ENCODE data around the gene VKORC1L1.
"Not testable (repeated sequence)": the region's sequence is repeated elsewhere in the genome, so short reads cannot be mapped to it uniquely, and the experiment has no call there.

Gene VKORC1L1

GRCh38 chr7:65912237-65912636, 39.4 kb downstream of the VKORC1L1 start:
- H3K4me1 ChIP-seq (ENCODE audit: control insufficient read depth, insufficient read depth, low read length), result peaks cover 10% of the 10 kb centered on the region
- no peaks in the 10 kb centered on the region for H3K27me3 ChIP-seq (replicated peaks; ENCODE audit: control insufficient read depth, insufficient read depth, low read length)
- DNase-seq (ENCODE audit: low read depth), result no peak
- H3K9ac ChIP-seq (ENCODE audit: low read length), result no peak overlapping the region
- H3K9me3 ChIP-seq (ENCODE audit: control insufficient read depth, low read length), result no peaks in the 10 kb centered on the region
- H3K36me3 ChIP-seq (ENCODE audit: control insufficient read depth, insufficient read depth, low read length, severe bottlenecking), result peaks cover 28% of the 10 kb centered on the region
- no peak overlapping the region for H3K4me3 ChIP-seq (ENCODE audit: low read length)

DNA sequence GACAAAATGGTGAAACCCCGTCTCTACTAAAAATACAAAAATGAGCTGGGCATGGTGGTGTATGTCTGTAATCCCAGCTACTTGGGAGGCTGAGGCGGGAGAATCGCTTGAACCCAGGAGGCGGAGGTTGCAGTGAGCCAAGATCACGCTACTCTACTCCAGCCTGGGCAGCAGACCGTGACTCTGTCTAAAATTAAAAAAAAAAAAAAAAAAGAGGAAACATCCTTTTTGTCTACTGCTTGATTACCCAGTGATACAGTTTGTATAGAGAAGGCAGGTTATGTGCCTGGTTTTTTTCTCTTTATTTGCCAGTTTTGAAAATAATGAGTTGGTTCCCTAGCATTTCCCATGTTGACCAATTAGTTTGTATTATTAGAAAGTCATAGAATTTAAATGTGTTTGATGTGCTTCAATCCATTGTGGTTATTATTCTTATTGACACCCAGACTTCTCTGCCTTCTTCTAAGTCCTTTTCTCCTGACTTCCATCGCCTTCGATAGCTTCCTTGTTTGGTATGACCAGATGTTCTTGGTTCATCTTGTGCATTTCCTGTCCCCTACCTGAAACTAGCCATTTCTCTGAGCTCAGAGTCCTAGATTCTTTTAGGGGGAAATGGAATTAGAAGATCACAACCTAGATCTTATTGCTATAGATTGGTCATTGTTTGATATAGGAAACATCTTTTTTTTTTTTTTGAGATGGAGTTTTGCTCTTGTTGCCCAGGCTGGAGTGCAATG, 43.2 kb downstream of the VKORC1L1 start:
- DNase-seq (ENCODE audit: low read depth), result no peak
- Histone ChIP-seq H3K9ac (ENCODE audit: low read length) (no peak overlapping the region), H3K36me3 (ENCODE audit: control insufficient read depth, insufficient read depth, low read length, severe bottlenecking) (peaks cover 50% of the 10 kb centered on the region), H3K9me3 (ENCODE audit: control insufficient read depth, low read length) (no peaks in the 10 kb centered on the region), H3K4me3 (ENCODE audit: low read length) (no peak overlapping the region), H3K4me1 (ENCODE audit: control insufficient read depth, insufficient read depth, low read length) (peaks cover 4% of the 10 kb centered on the region), H3K27me3 (replicated peaks; ENCODE audit: control insufficient read depth, insufficient read depth, low read length) (no peaks in the 10 kb centered on the region)

DNA sequence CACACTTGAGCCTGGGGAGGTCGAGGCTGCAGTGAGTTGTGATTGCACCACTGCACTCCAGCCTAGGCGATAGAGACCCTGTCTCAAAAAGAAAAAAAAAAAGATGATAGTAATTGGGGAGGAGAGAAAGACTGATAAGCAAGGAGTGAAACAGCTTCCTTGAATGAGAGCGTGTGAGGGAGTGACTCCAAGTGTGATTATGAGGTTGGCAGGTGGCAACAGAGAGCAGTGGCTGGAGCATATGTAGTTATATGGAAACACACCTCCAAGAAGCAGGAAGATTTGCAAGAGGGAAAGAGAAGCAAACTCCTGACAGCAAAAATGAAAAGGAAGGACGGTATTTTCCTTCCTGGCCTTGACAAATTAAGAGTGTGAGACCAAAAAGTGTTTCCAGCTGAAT, 50.4 kb downstream of the VKORC1L1 start:
- no peaks in the 10 kb centered on the region for H3K4me1 ChIP-seq (ENCODE audit: control insufficient read depth, insufficient read depth, low read length)
- H3K4me3 ChIP-seq (ENCODE audit: low read length), result no peak overlapping the region
- H3K27me3 ChIP-seq (replicated peaks; ENCODE audit: control insufficient read depth, insufficient read depth, low read length), result no peaks in the 10 kb centered on the region
- no peak overlapping the region for H3K9ac ChIP-seq (ENCODE audit: low read length)
- peaks cover 40% of the 10 kb centered on the region for H3K36me3 ChIP-seq (ENCODE audit: control insufficient read depth, insufficient read depth, low read length, severe bottlenecking)
- no peaks in the 10 kb centered on the region for H3K9me3 ChIP-seq (ENCODE audit: control insufficient read depth, low read length)
- DNase-seq (ENCODE audit: low read depth), result no peak

DNA sequence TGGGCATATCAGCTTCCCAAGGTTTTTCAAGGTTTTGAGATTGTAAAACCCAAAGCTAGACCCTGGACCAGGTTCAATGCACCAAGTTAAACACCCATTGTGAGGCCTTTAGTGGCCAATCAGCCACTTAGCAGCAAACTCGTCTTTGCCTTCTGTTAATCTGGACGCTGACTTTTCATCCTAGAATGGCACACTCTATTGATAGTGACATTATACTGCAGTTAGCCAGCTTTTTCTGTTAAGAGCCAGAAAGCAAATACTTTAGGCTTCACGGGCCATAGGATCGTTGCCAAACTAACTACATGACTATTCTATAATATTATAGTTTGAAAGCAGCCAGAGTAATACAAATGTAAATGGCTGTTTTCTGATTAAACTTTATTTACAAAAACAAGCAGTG, 51.3 kb downstream of the VKORC1L1 start:
- DNase-seq (ENCODE audit: low read depth), result no peak
- Histone ChIP-seq H3K27me3 (replicated peaks; ENCODE audit: control insufficient read depth, insufficient read depth, low read length) (no peaks in the 10 kb centered on the region), H3K4me3 (ENCODE audit: low read length) (no peak overlapping the region), H3K9me3 (ENCODE audit: control insufficient read depth, low read length) (no peaks in the 10 kb centered on the region), H3K4me1 (ENCODE audit: control insufficient read depth, insufficient read depth, low read length) (no peaks in the 10 kb centered on the region), H3K36me3 (ENCODE audit: control insufficient read depth, insufficient read depth, low read length, severe bottlenecking) (peaks cover 31% of the 10 kb centered on the region), H3K9ac (ENCODE audit: low read length) (no peak overlapping the region)

GRCh38 chr7:65925040-65925439, 52.2 kb downstream of the VKORC1L1 start:
- Histone ChIP-seq H3K4me1 (ENCODE audit: control insufficient read depth, insufficient read depth, low read length) (no peaks in the 10 kb centered on the region), H3K9ac (ENCODE audit: low read length) (no peak overlapping the region), H3K9me3 (ENCODE audit: control insufficient read depth, low read length) (no peaks in the 10 kb centered on the region), H3K27me3 (replicated peaks; ENCODE audit: control insufficient read depth, insufficient read depth, low read length) (no peaks in the 10 kb centered on the region), H3K36me3 (ENCODE audit: control insufficient read depth, insufficient read depth, low read length, severe bottlenecking) (peaks cover 24% of the 10 kb centered on the region), H3K4me3 (ENCODE audit: low read length) (no peak overlapping the region)
- no peak for DNase-seq (ENCODE audit: low read depth)

DNA sequence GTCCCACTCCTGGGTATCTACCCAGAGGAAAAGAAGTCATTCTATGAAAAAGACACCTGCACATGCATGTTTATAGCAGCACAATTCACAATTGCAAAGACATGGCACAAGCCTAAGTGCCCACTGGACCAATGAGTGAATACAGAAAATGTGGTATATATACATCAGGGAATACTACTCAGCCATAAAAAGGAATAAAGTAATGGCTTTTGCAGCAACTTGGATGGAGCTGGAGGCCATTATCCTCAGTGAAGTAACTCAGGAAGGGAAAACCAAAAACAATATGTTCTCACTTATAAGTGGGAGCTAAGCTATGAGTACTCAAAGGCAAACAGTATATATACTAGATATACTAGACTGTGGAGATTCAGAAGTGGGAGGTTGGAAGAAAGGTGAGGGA, 53.7 kb downstream of the VKORC1L1 start:
- no peak overlapping the region for H3K9ac ChIP-seq (ENCODE audit: low read length)
- no peaks in the 10 kb centered on the region for H3K9me3 ChIP-seq (ENCODE audit: control insufficient read depth, low read length)
- H3K4me3 ChIP-seq (ENCODE audit: low read length), result no peak overlapping the region
- peaks cover 23% of the 10 kb centered on the region for H3K36me3 ChIP-seq (ENCODE audit: control insufficient read depth, insufficient read depth, low read length, severe bottlenecking)
- no peaks in the 10 kb centered on the region for H3K27me3 ChIP-seq (replicated peaks; ENCODE audit: control insufficient read depth, insufficient read depth, low read length)
- DNase-seq (ENCODE audit: low read depth), result no peak
- H3K4me1 ChIP-seq (ENCODE audit: control insufficient read depth, insufficient read depth, low read length), result peaks cover 2% of the 10 kb centered on the region

- Histone ChIP-seq H3K9me3 (ENCODE audit: control insufficient read depth, low read length) (no peaks in the 10 kb centered on the region), H3K4me1 (ENCODE audit: control insufficient read depth, insufficient read depth, low read length) (peaks cover 4% of the 10 kb centered on the region), H3K36me3 (ENCODE audit: control insufficient read depth, insufficient read depth, low read length, severe bottlenecking) (peaks cover 20% of the 10 kb centered on the region), H3K27me3 (replicated peaks; ENCODE audit: control insufficient read depth, insufficient read depth, low read length) (no peaks in the 10 kb centered on the region), H3K4me3 (ENCODE audit: low read length) (no peak overlapping the region), H3K9ac (ENCODE audit: low read length) (no peak overlapping the region)
- DNase-seq (ENCODE audit: low read depth), result no peak
Measured at GRCh38 chr7:65927489-65928448, 54.9 kb downstream of the VKORC1L1 start.

GRCh38 chr7:65931685-65932084, 58.8 kb downstream of the VKORC1L1 start:
- Histone ChIP-seq H3K36me3 (ENCODE audit: control insufficient read depth, insufficient read depth, low read length, severe bottlenecking) (peaks cover 11% of the 10 kb centered on the region), H3K4me1 (ENCODE audit: control insufficient read depth, insufficient read depth, low read length) (peaks cover 7% of the 10 kb centered on the region), H3K9me3 (ENCODE audit: control insufficient read depth, low read length) (no peaks in the 10 kb centered on the region), H3K27me3 (replicated peaks; ENCODE audit: control insufficient read depth, insufficient read depth, low read length) (no peaks in the 10 kb centered on the region), H3K4me3 (ENCODE audit: low read length) (no peak overlapping the region), H3K9ac (ENCODE audit: low read length) (no peak overlapping the region)
- DNase-seq (ENCODE audit: low read depth), result no peak

DNA sequence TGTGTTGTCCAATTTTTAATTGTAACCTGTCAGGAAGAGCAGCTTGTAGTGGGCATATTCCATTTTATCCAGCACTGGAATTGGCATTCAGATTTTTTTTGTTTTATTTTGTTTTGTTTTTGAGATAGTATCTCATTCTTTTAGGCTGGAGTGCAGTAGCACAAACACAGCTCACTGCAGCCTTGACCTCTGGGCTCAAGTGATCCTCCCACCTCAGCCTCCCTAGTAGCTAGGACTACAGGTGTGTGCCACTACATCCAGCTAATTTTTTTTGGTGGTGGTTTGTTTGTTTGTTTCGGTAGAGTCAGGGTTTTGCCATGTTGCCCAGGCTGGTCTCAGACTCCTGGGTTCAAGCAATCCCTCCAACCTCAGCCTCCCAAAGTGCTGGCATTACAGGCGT, 64.4 kb downstream of the VKORC1L1 start:
- no peaks in the 10 kb centered on the region for H3K27me3 ChIP-seq (replicated peaks; ENCODE audit: control insufficient read depth, insufficient read depth, low read length)
- H3K9ac ChIP-seq (ENCODE audit: low read length), result no peak overlapping the region
- H3K36me3 ChIP-seq (ENCODE audit: control insufficient read depth, insufficient read depth, low read length, severe bottlenecking), result peaks cover 42% of the 10 kb centered on the region
- no peaks in the 10 kb centered on the region for H3K9me3 ChIP-seq (ENCODE audit: control insufficient read depth, low read length)
- DNase-seq (ENCODE audit: low read depth), result no peak
- peaks cover 16% of the 10 kb centered on the region for H3K4me1 ChIP-seq (ENCODE audit: control insufficient read depth, insufficient read depth, low read length)
- H3K4me3 ChIP-seq (ENCODE audit: low read length), result no peak overlapping the region

- Histone ChIP-seq H3K9ac (ENCODE audit: low read length) (no peak overlapping the region), H3K4me1 (ENCODE audit: control insufficient read depth, insufficient read depth, low read length) (peaks cover 16% of the 10 kb centered on the region), H3K27me3 (replicated peaks; ENCODE audit: control insufficient read depth, insufficient read depth, low read length) (no peaks in the 10 kb centered on the region), H3K36me3 (ENCODE audit: control insufficient read depth, insufficient read depth, low read length, severe bottlenecking) (peaks cover 42% of the 10 kb centered on the region), H3K4me3 (ENCODE audit: low read length) (no peak overlapping the region), H3K9me3 (ENCODE audit: control insufficient read depth, low read length) (no peaks in the 10 kb centered on the region)
- peak; percentile 41 for DNase-seq (ENCODE audit: low read depth)
Measured at GRCh38 chr7:65938336-65938895, 65.5 kb downstream of the VKORC1L1 start.

- not testable (repeated sequence) for H3K27me3 ChIP-seq (replicated peaks; ENCODE audit: control insufficient read depth, insufficient read depth, low read length); H3K9me3 ChIP-seq (ENCODE audit: control insufficient read depth, low read length); H3K4me3 ChIP-seq (ENCODE audit: low read length); DNase-seq (ENCODE audit: low read depth); H3K9ac ChIP-seq (ENCODE audit: low read length); H3K4me1 ChIP-seq (ENCODE audit: control insufficient read depth, insufficient read depth, low read length)
- H3K36me3 ChIP-seq (ENCODE audit: control insufficient read depth, insufficient read depth, low read length, severe bottlenecking), result peaks cover 11% of the 10 kb centered on the region
Measured at GRCh38 chr7:65945787-65946186, 72.9 kb downstream of the VKORC1L1 start.

Data from adipocyte (in vitro differentiated cells).